HG02571 (cell line): ENCODE results near the gene C1QTNF7.

Experiments
- ATAC-seq: cut with Tn5 transposase; IDR thresholded peaks from one replicate; pipeline ENCODE4 v1.9.1; 2021; ENCODE audit warnings: mild to moderate bottlenecking, moderate library complexity; ENCODE audit not compliant: unreplicated experiment

C1QTNF7 gene

GRCh38 chr4:15413623-15414019, 14.2 kb upstream of the C1QTNF7 start:
- ATAC-seq, result no peak

DNA sequence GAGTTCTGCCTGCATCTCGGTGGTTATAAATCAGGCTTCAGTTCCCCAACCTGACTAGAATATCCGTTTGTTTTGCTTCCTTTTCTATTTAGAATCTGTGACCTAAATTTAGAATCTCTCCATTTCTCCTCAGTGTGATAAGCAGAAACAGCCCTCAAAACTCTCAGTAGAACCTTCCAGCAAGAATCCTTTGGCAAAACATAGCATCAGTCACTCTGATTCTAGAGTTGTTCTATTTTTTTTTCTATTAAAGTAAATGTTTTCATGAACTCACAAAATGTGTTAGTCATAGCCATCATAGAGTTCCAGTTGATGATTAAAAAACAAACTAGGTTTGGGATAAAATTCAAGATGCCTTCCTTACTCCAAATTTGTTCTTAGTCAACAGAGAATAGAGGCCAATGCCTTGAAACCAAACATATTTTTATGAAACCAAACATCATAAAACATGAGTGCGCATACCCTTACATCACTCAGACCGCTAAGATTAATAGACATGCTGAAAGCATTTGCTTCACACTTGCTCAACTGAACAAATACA, 13.2 kb upstream of the C1QTNF7 start:
- no peak for ATAC-seq

GRCh38 chr4:15416357-15417232, 11.2 kb upstream of the C1QTNF7 start:
- no peak for ATAC-seq

DNA sequence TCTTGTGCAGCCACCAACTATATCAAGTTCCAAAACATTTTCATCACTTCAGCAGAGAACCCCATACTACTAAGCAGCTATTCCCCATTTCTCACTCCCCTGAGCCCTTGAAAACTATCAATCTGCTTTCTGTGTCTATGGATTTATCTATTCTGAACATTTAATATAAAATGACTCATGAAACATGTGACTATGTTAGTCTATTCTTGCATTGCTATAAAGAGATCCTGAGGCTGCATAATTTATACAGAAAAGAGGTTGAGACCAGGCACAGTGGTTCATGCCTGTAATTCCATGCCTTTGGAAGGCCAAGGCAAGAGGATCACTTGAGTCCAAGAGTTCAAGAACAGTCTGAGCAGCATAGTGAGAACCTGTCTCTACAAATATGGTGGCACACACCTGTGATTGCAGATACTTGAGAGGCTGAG, 10.6 kb upstream of the C1QTNF7 start:
- no peak for ATAC-seq

DNA sequence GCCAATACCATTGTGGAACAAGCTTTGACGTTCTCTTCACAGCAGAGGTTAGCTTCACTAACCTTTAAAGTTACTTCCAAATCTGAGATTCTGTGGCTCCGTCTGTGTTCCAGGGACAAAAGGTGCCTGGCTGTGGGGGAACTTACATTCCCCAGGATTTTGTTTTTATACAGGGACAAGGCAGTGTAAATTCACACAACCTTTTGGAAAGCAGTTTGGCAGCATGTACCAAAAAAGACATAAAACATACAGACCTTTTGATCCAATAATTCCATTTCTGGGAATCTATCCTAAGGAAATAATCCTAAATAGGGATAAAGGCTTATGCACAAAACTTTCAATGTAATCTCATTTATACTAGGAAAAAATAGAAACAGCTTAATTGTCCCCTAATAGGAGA, 8.9 kb upstream of the C1QTNF7 start:
- no peak for ATAC-seq

DNA sequence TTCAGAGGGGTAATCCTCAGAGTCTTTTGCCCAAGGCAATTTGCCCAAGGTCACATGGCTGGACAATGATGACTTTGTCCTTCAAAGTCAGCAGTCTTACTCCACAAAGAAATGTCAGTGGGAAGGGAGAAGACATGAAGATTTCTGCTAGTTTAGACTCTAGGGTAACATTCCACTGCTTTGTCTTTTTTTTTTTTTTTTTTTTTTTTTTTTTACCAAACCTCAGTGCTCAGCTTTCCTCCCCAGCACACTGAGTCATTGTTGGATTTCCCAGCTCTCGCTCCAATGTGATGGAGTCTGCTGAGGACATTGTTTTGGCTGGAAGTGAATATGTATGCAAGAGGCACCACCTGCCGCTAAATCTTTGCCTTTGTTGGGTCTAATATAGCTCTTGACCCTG, 7.2 kb upstream of the C1QTNF7 start:
- no peak for ATAC-seq

DNA sequence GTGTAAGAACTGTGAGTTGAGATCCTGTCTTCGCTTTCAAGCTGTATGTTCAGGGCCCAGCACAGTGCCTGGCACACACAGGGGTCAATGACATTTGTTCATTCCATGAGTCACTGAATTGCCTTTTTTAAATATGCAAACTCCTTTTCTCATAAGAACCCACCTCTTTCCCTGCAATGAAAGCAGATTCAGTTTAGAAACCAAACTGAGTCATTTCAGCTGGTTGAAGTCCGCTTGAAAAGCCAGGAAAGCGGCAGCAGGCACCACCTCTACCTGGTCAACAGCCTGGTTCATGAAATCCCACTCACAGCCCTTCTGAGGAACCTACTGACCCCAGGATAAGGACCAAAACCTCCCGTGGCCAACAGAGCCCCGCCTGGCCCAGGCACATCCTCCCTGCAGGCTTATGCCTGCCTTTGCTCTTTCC, 4.5 kb upstream of the C1QTNF7 start:
- no peak for ATAC-seq

DNA sequence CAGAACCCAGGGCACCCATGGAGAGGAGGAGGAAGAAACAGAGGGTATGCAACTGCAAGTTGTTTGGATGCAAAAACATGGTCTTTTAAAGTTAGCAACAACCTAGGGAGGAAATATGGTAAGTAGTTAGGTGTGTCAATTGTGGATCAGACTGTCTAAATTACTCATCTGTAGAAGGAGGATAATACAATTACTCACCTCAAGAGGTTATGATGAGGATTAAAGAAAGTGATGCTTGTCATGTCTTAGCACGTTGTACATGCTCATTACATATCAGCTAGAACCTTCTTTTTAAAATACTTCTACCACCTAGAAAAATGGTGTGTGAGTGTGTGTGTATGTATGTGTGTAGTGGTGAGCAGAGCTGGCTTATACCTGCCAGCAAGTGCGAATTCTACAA, 2.3 kb upstream of the C1QTNF7 start:
- ATAC-seq, result no peak

DNA sequence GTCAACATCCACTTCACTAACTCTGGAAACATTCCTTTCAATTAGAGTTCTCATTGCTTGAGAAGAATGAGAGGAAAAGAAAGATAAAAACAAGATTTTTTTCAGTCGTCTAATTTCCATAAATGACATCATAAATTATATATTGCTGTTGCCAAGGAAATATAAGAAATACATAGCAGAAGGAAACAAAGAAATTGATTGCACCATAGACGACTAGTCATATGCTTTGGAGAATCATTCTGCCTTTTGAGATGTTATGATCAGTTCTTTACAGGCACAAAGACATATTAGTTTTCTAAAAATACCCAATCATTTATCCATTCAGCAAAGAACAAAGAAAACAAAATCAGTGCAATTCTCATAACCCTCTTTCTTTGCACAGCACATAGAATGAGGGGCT, 672 bp upstream of the C1QTNF7 start:
- no peak for ATAC-seq

DNA sequence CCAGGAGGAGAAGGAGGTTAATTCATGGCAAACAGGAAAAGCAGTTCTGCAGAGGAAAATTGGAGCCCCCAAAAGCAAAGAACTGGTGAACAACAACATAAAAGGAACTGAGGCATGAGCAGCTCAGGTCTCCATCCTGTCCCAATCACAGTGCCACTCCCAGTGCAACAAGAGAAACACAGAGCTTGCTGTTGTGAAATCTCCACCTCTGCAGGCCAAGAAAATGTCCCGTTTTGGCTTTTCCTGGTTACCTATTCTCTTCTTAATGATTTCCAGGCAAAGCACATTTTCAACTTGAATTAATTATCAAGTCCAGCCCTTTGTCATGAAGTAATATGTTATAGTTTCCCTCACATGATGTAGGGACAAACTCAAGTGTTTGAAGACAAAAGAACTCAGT, 778 bp downstream of the C1QTNF7 start:
- ATAC-seq, result no peak

GRCh38 chr4:15434091-15434490, 6.3 kb downstream of the C1QTNF7 start:
- ATAC-seq, result no peak

DNA sequence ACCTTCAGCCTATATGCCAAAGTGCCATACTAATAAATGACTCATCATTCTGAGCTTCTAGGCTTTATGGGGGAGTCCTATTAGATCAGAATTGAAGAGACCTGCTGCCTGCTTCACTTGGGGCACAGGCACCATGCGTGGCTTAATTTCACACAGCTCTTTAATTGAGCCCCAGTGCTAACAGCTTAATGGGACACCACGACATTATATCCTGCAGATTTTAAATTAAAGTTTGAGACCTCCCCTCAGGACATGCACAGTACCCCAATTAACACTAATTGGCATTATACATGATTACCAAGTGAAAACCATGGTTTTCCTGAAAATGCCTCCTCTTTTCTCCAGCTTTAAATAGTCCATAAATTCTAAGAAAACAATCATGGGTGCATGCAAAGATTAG, 6.8 kb downstream of the C1QTNF7 start:
- ATAC-seq, result no peak

DNA sequence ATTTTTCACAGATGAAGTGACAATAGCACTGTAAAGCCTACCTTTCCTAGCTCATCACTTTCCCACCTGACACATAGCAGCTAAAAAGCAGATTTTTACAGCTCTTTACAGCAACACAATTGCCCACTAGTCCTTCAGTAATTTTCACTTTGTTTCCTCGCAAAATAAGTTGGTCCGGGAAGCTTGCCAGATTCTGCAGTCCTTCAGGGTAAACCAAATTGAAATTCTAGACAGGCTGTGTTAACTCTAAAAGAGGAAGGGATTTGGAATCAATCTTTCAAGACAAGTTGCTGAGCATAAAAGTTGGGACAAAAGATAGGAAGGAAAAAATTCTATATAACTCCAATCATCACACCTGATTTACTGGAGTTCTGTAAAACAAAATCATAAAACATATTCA, 8.7 kb downstream of the C1QTNF7 start:
- ATAC-seq, result no peak

DNA sequence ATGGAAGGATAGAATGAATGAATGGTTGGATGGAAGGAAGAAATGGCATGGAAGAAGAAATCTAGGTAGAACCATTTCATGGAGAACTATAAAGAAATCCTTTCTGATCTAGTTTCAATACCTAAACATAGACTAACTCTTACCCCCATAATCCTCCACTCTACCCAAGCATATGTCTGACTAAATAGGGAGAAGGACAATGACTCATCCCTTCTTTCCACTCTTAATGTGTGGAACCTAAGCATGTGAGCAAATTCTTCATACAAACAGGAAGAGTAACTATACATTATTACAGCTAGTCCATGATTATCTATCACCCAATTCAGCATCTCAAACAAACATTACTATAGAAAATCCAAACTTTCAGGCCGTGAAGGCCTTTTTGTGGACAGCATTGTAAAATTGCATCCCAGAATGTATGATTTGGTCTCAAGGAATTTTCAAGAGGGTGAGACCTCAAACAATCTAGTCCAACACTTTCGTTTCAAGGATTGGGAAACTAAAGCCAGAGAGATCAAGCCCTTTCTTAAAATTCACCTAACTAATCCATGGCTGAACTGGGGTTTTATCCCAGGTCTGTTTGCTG, 11.2 kb downstream of the C1QTNF7 start:
- no peak for ATAC-seq

- ATAC-seq, result no peak
These were observed 15.7 kb downstream of the C1QTNF7 start for GRCh38 chr4:15443371-15444160.

DNA sequence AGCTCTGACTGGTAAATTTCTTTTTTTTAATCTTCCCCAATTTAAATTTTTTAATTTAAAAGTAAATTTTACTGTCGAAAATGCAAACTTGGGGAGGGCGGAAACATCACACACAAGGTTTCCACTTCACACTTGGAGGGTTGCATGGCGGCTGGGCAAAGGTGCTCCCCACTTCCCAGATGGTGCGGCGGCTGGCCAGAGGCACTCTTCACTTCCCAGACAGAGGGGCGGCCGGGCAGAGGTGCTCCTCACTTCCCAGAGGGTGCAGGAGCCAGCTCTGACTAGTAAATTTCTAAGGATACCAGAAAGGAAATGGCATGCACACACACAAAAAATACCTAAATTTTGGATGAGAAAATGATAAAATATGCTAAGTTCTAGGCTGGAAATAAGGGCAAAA, 16.4 kb downstream of the C1QTNF7 start:
- no peak for ATAC-seq

- no peak for ATAC-seq
These were observed 17.2 kb downstream of the C1QTNF7 start for GRCh38 chr4:15444879-15445547.

- no peak for ATAC-seq
These were observed 23.5 kb downstream of the C1QTNF7 start for GRCh38 chr4:15451181-15451865.

- ATAC-seq, result no peak
These were observed 24.3 kb downstream of the C1QTNF7 start for GRCh38 chr4:15451866-15452765.
